Loucy (cell line): ENCODE results near the gene PLXNA4.

Experiments used
- H2AFZ ChIP-seq: fragments of 200-600 bp; sonication (generic); 2 replicates; pipeline ENCODE4 v1.6.0; 2016; ENCODE audit warnings: antibody characterized with exemption, mild to moderate bottlenecking, low read length, moderate library complexity
- H3F3A ChIP-seq: fragments of 200-600 bp; 2 replicates; pipeline ENCODE4 v1.6.0; 2016; ENCODE audit warnings: antibody characterized with exemption, low read depth, mild to moderate bottlenecking
- H3K27me3 ChIP-seq: fragments of 200-600 bp; sonication (generic); 2 replicates; pipeline ENCODE4 v1.6.1; 2014; ENCODE audit warnings: low read length, mild to moderate bottlenecking; ENCODE audit not compliant: insufficient read depth, poor library complexity, severe bottlenecking
- H3K36me3 ChIP-seq: fragments of 200-600 bp; sonication (generic); 2 replicates; pipeline ENCODE4 v1.6.1; 2016; ENCODE audit warnings: low read length; ENCODE audit not compliant: insufficient read depth
- H3K4me1 ChIP-seq: fragments of 200-600 bp; sonication (generic); 2 replicates; pipeline ENCODE4 v1.5.1; 2014; ENCODE audit warnings: low read length, mild to moderate bottlenecking; ENCODE audit not compliant: insufficient read depth, poor library complexity, severe bottlenecking
- H3K4me2 ChIP-seq: fragments of 200-600 bp; sonication (generic); 2 replicates; pipeline ENCODE4 v1.6.0; 2014; ENCODE audit warnings: antibody characterized with exemption, low read length, low read depth, mild to moderate bottlenecking; ENCODE audit not compliant: poor library complexity, severe bottlenecking
- H3K4me3 ChIP-seq: fragments of 200-600 bp; sonication (generic); 2 replicates; pipeline ENCODE4 v1.5.1; 2014; ENCODE audit warnings: low read length, mild to moderate bottlenecking, mixed read lengths; ENCODE audit not compliant: poor library complexity, severe bottlenecking
- H3K79me2 ChIP-seq: fragments of 200-600 bp; sonication (generic); 2 replicates; pipeline ENCODE4 v1.6.1; 2014; ENCODE audit warnings: low read length; ENCODE audit not compliant: insufficient read depth
- H3K9ac ChIP-seq: fragments of 200-600 bp; sonication (generic); 2 replicates; pipeline ENCODE4 v1.6.0; 2014; ENCODE audit warnings: mild to moderate bottlenecking, low read depth, low read length, moderate library complexity; ENCODE audit not compliant: poor library complexity, severe bottlenecking
- H3K9me2 ChIP-seq: fragments of 200-600 bp; sonication (generic); replicated peaks from 2 replicates; pipeline ENCODE4 v1.6.1; 2016; ENCODE audit warnings: low read depth, low read length, mixed read lengths
- H3K9me3 ChIP-seq: fragments of 200-600 bp; sonication (generic); 2 replicates; pipeline ENCODE4 v1.6.1; 2014; ENCODE audit warnings: mild to moderate bottlenecking, antibody characterized with exemption, low read length, low read depth; ENCODE audit not compliant: insufficient read depth
- H4K20me1 ChIP-seq: fragments of 200-600 bp; sonication (generic); 2 replicates; pipeline ENCODE4 v1.6.0; 2014; ENCODE audit warnings: antibody characterized with exemption, low read length, mild to moderate bottlenecking; ENCODE audit not compliant: insufficient read depth, poor library complexity, severe bottlenecking
- CTCF ChIP-seq: fragments of 200-600 bp; sonication (generic); conservative IDR thresholded peaks from 2 replicates; pipeline ENCODE4 v1.5.1; 2014; ENCODE audit warnings: mild to moderate bottlenecking, antibody characterized with exemption, low read length
- EZH2phosphoT487 ChIP-seq: fragments of 200-600 bp; IDR thresholded peaks from 2 replicates; pipeline ENCODE4 v1.6.1; 2018; ENCODE audit warnings: antibody characterized with exemption, mild to moderate bottlenecking, moderate library complexity, borderline replicate concordance

PLXNA4 gene

GRCh38 chr7:132609906-132610520 lies 33.7 kb upstream of the PLXNA4 start:
- Histone ChIP-seq H3K9ac (no peak overlapping the region), H3K4me2 (no peak overlapping the region), H4K20me1 (no peaks in the 10 kb centered on the region), H3K9me2 (no peaks in the 10 kb centered on the region), H3K9me3 (no peaks in the 10 kb centered on the region), H3K27me3 (no peaks in the 10 kb centered on the region), H3K4me3 (no peak overlapping the region), H3F3A (no peaks in the 10 kb centered on the region), H2AFZ (no peak overlapping the region), H3K36me3 (no peaks in the 10 kb centered on the region), H3K4me1 (no peaks in the 10 kb centered on the region), H3K79me2 (no peaks in the 10 kb centered on the region)
- TF ChIP-seq CTCF (no peak), EZH2phosphoT487 (no peak)

DNA sequence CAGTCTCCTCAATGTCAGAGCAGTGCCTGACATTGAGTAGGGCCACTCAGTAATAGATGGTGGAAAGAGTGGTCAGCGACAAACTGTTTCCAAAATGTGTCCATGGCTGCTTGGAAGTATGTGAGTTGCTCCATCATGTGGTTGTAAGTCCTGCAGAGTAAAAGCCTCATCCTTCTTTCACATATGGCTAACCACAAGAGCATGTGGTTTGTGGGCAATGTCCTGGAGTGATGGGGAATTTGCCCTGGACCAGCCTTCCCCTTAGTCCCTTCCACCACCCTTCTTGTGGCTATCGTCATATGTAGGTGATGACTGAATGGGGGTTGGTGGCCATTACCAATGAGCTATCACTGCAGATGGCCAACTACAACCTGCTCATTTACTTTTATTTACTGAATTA lies 33.0 kb upstream of the PLXNA4 start:
- Histone ChIP-seq H3K4me1 (no peaks in the 10 kb centered on the region), H3K9me3 (no peaks in the 10 kb centered on the region), H3K9me2 (no peaks in the 10 kb centered on the region), H3K36me3 (no peaks in the 10 kb centered on the region), H3F3A (no peaks in the 10 kb centered on the region), H3K4me3 (no peak overlapping the region), H4K20me1 (no peaks in the 10 kb centered on the region), H3K4me2 (no peak overlapping the region), H3K27me3 (no peaks in the 10 kb centered on the region), H2AFZ (no peak overlapping the region), H3K79me2 (no peaks in the 10 kb centered on the region), H3K9ac (no peak overlapping the region)
- TF ChIP-seq EZH2phosphoT487 (no peak), CTCF (no peak)

- Histone ChIP-seq H3K9me3 (no peaks in the 10 kb centered on the region), H3K36me3 (no peaks in the 10 kb centered on the region), H3F3A (no peaks in the 10 kb centered on the region), H4K20me1 (no peaks in the 10 kb centered on the region), H3K9ac (no peak overlapping the region), H3K4me1 (no peaks in the 10 kb centered on the region), H3K4me3 (no peak overlapping the region), H3K9me2 (no peaks in the 10 kb centered on the region), H2AFZ (no peak overlapping the region), H3K27me3 (no peaks in the 10 kb centered on the region), H3K79me2 (no peaks in the 10 kb centered on the region), H3K4me2 (no peak overlapping the region)
- no peak for TF ChIP-seq EZH2phosphoT487
- no peak for TF ChIP-seq CTCF
Measured at GRCh38 chr7:132608523-132608922, 32.3 kb upstream of the PLXNA4 start.
